PC-3 (cell line): ENCODE measurements around the gene MSI2.

ENCODE experiments used
- EZH2 ChIP-seq: fragments of 300-600 bp; sonication (generic); IDR thresholded peaks from one replicate; pipeline ENCODE4 v1.6.1; 2017; ENCODE audit warnings: antibody characterized with exemption, mild to moderate bottlenecking, low read length; ENCODE audit not compliant: unreplicated experiment
- TF ChIP-seq, protein P1 (sequence below): fragments of 300-600 bp; sonication (generic); conservative IDR thresholded peaks from 2 replicates; pipeline ENCODE4 v1.5.1; 2017; ENCODE audit warnings: antibody characterized with exemption, low read depth, mild to moderate bottlenecking, low read length

DNA sequence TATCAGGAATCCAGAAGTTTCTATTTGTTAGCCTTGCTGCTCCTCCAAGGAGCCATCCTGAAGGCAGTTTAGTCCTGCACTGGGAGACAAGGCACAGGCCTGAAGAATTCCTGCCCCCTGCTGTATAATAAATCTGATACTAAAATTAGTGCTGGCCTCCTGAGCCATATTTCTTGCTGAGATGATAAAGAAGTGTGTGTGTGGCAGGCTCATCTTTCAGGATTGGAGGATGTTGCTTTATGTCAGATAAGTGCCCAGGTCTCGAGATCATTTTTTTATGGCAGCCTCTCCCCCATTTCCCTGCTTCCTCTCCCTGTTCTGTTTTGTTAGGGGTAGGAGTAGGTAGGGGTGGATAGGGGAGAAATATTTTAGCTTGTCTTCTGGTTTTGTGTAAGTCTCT is 26.0 kb downstream of the MSI2 start:
- TF ChIP-seq EZH2 = no peak
- TF ChIP-seq, protein P1, sequence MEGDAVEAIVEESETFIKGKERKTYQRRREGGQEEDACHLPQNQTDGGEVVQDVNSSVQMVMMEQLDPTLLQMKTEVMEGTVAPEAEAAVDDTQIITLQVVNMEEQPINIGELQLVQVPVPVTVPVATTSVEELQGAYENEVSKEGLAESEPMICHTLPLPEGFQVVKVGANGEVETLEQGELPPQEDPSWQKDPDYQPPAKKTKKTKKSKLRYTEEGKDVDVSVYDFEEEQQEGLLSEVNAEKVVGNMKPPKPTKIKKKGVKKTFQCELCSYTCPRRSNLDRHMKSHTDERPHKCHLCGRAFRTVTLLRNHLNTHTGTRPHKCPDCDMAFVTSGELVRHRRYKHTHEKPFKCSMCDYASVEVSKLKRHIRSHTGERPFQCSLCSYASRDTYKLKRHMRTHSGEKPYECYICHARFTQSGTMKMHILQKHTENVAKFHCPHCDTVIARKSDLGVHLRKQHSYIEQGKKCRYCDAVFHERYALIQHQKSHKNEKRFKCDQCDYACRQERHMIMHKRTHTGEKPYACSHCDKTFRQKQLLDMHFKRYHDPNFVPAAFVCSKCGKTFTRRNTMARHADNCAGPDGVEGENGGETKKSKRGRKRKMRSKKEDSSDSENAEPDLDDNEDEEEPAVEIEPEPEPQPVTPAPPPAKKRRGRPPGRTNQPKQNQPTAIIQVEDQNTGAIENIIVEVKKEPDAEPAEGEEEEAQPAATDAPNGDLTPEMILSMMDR = no peak
